Subcutaneous abdominal adipose tissue (tissue), 5 donors: ENCODE measurements around the gene SLC43A3.
A peak's percentile ranks its signal among the peaks of the same experiment; 100 is the strongest.
"Not testable (repeated sequence)": the region's sequence is repeated elsewhere in the genome, so short reads cannot be mapped to it uniquely, and the experiment has no call there.

ENCODE experiments used
- H3K27ac ChIP-seq: one replicate; pipeline ENCODE4 v1.7.0; 2013; ENCODE audit warnings: low read depth, mild to moderate bottlenecking, inconsistent platforms, low read length, moderate library complexity
- H3K27me3 ChIP-seq, 5 donors: one replicate each; pipeline ENCODE4 v1.7.0; 2013; ENCODE audit warnings: low read length in 5 of 5, inconsistent platforms in 1 of 5; ENCODE audit not compliant: control insufficient read depth in 5 of 5, insufficient read depth in 4 of 5
- H3K36me3 ChIP-seq, 5 donors: one replicate each; pipeline ENCODE4 v1.7.0; 2013; ENCODE audit warnings: low read length in 5 of 5; ENCODE audit not compliant: control insufficient read depth in 5 of 5, insufficient read depth in 5 of 5
- H3K4me1 ChIP-seq, 5 donors: one replicate each; pipeline ENCODE4 v1.7.0; 2013; ENCODE audit warnings: low read length in 5 of 5, mild to moderate bottlenecking in 3 of 5, moderate library complexity in 1 of 5; ENCODE audit not compliant: control insufficient read depth in 5 of 5, insufficient read depth in 5 of 5
- H3K4me3 ChIP-seq, 5 donors: one replicate each; pipeline ENCODE4 v1.7.0; 2013; ENCODE audit warnings: low read length in 5 of 5, low read depth in 1 of 5
- H3K9ac ChIP-seq, 5 donors: one replicate each; pipeline ENCODE4 v1.7.0; 2013; ENCODE audit warnings: low read length in 5 of 5, mild to moderate bottlenecking in 4 of 5, moderate library complexity in 3 of 5
- H3K9me3 ChIP-seq, 5 donors: one replicate each; pipeline ENCODE4 v1.7.0; 2013; ENCODE audit warnings: low read length in 5 of 5; ENCODE audit not compliant: control insufficient read depth in 5 of 5
- donor health status: healthy.
- donor health status: healthy.
- donor health status: healthy.
- donor health status: healthy.
- donor health status: healthy.

Gene SLC43A3

DNA sequence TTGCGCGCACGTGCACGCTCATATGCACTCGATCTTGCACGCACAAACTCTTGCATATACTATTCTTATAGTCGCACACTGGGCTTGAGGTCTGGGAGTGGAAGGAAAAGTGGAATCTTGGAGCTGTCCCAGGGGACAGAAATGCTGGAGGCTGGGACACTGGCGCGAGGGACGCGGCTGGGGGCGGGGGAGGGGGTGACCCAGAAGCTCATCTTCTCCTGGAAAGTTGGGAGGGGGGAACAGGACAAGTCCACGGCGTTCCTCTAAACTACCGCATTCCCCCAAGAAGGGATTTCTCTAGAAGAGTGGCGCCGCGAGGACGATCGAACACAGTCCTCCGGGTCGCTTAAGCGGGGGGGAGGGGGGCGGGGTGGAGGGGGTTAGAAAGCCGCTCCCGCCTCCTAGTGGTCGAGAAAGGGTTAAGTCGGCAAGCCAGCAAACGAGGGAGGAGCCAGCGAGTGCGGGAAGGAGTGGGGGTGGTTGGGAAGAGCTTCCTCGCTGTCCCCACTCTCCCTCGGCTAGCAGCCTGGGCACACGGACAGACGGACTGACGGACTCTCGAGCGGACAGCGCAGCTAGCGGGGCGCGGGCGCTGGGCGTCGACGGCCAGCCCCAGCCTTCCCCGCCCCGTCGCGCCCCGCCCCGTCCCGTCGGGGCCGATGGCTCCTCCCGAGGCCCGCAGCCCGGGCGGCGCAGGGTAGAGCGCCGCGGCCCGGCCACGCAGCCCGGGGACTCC lies 33.3 kb upstream of the SLC43A3 start, which contains the start of gene RTN4RL2:
Gene RTN4RL2 (plus strand): TSS at position 507 of the 736 bp plus-strand sequence. CDS start 338 bp downstream, outside the sequence.
- Histone ChIP-seq H3K4me3 (peak within 1 kb of the TSS; percentile 54 to 64 (median 57)), H3K27me3 (peaks cover 13 to 33% (median 21%) of the 10 kb centered on the region in 5 donors), H3K27ac (no peak within 1 kb of the TSS), H3K9me3 (no peaks in the 10 kb centered on the region), H3K4me1 (peaks cover 3 to 38% (median 30%) of the 10 kb centered on the region in 5 donors), H3K36me3 (no peaks in the 10 kb centered on the region), H3K9ac (peak within 1 kb of the TSS in 1 of 5 donors; percentile 39)

DNA sequence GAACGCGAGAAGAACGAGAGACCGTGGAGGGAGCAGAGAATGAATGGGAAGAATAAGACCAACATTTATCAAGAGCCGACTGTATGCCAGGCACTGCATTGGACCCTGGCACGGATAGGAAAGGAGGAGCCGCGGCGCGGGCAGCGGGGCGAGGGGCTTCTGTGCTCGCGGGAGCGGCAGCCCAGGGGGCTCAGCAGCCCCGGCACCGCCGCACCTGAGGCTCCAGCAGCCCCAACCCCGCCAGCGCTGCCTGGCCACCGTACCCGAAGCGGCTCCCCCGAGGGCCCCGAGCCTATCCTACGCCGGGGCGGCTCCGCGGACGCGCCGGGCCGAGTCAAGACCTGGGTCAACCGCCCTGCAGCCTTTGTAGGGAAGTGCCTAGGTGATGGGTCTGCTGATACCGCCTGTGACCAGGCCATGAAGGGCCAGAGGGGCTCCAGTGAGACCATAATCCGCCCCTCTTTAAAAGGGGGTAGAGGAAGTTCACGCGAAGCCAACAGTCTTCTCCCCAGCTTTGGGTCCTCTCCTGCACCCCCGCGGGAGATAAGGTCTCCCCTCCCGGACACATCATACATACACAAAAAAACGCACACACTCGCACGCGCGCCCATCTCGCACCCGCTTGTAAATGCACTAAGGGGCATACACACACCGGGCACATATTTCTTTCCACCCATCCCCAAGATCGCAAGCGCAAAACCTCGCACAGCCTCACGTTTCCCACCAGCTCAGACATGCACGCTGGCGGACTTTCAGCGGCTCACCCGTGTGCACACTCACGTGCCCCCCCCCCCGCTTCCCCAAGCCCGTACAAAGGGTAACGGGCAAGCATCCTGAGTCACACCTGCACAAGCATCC lies 32.5 kb upstream of the SLC43A3 start:
- H3K9me3 ChIP-seq, result no peaks in the 10 kb centered on the region
- H3K27me3 ChIP-seq, result peaks cover 13 to 31% (median 17%) of the 10 kb centered on the region in 5 donors
- peaks cover 3 to 38% (median 30%) of the 10 kb centered on the region in 5 donors for H3K4me1 ChIP-seq
- H3K36me3 ChIP-seq, result no peaks in the 10 kb centered on the region
- H3K4me3 ChIP-seq, result peak overlapping the region; percentile 54 to 65 (median 60)
- H3K9ac ChIP-seq, result peak overlapping the region in 3 of 5 donors; percentile 14 to 75 (median 58)
- no peak overlapping the region for H3K27ac ChIP-seq

DNA sequence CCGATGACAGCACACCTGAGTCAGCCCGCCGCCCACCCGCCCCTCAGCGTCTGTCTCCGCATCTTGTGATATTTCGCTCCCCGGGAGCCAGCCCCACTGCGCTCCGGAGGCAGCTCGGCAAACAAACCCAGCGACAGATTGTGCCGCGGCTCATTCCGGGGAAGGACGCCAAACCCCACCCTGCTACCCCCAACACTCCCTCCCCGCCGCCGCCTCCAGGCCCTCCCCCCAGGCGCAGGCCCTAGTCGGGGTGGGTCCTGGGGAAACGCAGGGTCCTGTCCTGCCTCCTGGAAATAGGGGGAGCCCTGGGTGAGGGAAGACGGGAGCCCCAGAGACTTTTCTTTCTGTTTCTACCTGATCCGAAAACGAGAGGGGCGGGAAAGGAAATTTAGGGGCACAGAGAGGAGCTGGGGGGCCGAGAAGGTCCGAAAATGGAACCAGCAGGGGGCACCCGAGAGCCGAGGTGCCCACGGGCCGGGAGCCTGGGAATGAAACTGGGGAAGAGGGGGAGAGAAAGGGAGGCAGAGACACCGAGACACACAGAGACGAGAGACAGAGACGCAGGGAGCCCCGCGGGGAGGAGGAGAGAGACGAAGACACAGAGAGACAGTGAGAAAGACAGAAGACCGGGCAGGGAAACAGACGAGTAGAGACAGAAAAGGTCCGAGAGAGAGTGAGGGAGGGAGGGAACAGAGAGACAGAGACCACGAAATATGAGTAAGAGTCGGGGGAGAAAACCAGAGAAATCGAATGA lies 31.7 kb upstream of the SLC43A3 start:
- Histone ChIP-seq H3K36me3 (no peaks in the 10 kb centered on the region), H3K9ac (peak overlapping the region in 3 of 5 donors; percentile 14 to 75 (median 58)), H3K4me3 (peak overlapping the region; percentile 54 to 65 (median 60)), H3K4me1 (peaks cover 3 to 38% (median 30%) of the 10 kb centered on the region in 5 donors), H3K27me3 (peaks cover 10 to 28% (median 17%) of the 10 kb centered on the region in 5 donors), H3K9me3 (no peaks in the 10 kb centered on the region), H3K27ac (no peak overlapping the region)

DNA sequence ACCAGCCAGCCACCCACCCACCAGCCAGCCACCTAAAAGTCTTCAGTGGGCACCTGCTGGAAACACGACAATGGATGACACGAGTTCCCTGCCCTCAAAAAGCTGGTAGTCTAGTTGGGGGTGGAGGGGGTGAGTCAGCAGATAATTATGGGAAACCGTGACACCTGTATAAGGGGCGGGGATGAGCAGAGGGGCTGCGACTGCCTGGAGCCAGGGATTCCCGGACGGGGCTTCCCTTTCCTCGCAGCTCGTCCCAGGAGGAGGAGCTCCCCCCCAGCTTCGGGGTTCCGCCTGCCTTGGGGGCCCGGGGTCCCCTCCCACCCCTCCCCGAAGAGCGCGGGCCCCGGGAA lies 31.1 kb upstream of the SLC43A3 start:
- Histone ChIP-seq H3K27ac (no peak overlapping the region), H3K4me1 (peaks cover 3 to 38% (median 30%) of the 10 kb centered on the region in 5 donors), H3K9me3 (no peaks in the 10 kb centered on the region), H3K27me3 (peaks cover 10 to 28% (median 17%) of the 10 kb centered on the region in 5 donors), H3K9ac (no peak overlapping the region), H3K4me3 (peak overlapping the region in 2 of 5 donors; percentile 25 to 38), H3K36me3 (no peaks in the 10 kb centered on the region)

DNA sequence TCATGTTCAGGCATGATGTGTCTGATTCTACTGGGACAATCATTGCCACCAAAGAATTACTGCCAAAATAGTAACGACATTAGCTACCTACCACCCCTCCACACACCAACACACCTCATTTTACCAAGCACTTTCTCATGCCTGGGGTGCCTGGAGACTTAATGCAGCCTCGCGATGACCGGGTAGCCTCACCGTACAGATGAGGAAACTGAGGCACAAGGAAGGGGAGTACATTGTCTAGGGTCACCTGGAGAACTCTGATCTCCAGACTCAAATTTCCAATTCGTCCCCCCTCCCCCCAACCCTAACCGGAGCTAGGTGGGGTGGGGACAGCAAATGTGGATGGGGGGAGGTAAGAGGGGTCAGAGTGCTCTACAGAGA lies 30.7 kb upstream of the SLC43A3 start:
- H3K4me3 ChIP-seq, result peak overlapping the region in 4 of 5 donors; percentile 8 to 38 (median 22)
- H3K27ac ChIP-seq, result no peak overlapping the region
- no peaks in the 10 kb centered on the region for H3K9me3 ChIP-seq
- no peaks in the 10 kb centered on the region for H3K36me3 ChIP-seq
- peaks cover 3 to 38% (median 30%) of the 10 kb centered on the region in 5 donors for H3K4me1 ChIP-seq
- peaks cover 10 to 28% (median 17%) of the 10 kb centered on the region in 5 donors for H3K27me3 ChIP-seq
- no peak overlapping the region for H3K9ac ChIP-seq

DNA sequence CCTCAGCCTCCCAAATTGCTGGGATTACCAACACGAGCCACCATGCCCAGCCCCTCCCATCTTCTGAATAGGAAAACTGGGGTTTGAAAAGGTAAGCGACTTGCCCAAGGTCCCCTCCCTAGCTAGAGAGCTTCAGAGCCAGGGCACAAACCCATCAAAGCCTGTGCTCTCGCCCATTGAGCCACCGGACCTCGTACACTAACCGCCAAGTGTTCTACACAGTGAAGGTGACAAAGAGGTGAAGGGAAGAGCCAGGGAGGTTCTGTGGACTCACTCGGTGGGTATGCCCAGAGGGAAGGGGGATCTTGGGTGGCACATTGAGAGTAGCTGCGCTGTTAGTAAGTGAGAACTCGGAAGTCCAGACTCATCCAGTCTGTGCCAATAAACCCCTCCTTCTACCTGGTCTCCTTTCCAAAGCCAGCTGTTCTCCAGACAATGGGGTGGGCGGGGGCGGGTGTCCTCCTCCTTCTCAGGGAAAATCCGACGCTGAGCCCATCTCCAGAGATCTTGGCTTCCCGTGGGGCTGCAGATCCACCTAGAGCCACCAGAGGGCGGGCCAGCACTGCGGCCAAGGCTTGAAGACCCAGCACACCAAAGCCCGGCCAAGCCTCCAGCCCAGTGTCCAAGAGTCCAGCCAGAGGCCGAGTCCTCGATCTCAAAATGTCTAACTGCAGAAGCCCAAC lies 30.2 kb upstream of the SLC43A3 start:
- Histone ChIP-seq H3K27me3 (peaks cover 10 to 28% (median 17%) of the 10 kb centered on the region in 5 donors), H3K36me3 (no peaks in the 10 kb centered on the region), H3K4me1 (peaks cover 3 to 38% (median 30%) of the 10 kb centered on the region in 5 donors), H3K9me3 (no peaks in the 10 kb centered on the region), H3K9ac (no peak overlapping the region), H3K4me3 (peak overlapping the region in 2 of 5 donors; percentile 25 to 38), H3K27ac (no peak overlapping the region)

DNA sequence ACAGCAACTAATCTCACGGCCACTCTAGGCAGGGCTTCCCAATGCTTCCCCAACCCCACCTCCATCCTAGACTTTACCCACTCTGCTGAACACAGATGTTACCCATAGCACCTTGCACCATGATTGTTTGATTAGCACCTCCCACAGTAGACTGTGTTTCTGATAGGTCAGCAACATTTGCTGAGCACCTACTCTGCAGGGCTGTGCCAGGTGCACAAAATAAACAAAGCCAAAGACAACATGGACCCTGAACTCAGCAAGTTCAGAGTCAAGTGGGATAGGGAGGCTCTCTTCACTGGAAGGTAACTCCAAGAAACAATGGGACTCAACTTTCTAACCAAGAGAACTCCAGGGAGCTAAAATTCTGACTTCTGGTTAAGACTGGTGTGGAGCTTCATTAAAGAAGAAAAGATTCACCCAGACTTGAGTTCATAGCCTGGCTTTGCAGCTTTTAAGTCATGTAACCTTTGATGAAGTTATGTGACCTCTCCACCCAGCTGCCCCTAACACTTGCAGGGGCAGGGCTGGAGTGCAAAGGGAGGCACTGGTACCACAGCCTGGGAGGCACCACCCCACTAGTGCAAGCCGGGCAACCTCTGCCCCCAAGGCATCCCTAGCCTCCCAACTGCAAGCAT lies 26.7 kb upstream of the SLC43A3 start:
- Histone ChIP-seq H3K4me3 (no peak overlapping the region), H3K9ac (no peak overlapping the region), H3K9me3 (no peaks in the 10 kb centered on the region), H3K4me1 (peaks cover 3 to 17% (median 16%) of the 10 kb centered on the region in 5 donors), H3K27ac (no peak overlapping the region), H3K27me3 (peaks cover 0 to 10% (median 2%) of the 10 kb centered on the region in 5 donors), H3K36me3 (no peaks in the 10 kb centered on the region)

DNA sequence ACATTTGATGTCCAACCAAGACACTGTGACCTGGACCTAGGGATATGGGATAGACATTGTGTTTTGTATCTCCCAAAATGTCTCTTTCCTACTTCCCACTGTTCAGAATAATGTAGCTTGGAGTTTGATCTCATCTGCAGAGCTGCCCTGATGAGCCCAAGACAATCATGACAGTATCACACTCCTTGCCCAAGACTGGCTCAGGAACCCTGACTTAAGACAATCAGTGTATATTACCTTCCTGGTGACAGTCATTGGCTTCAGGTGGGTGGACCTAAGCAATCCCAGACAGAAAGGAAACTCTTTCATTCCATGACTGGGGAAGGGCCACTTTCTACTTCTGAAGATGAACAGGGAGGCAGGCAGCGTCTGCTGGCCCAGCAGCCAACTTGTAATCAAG lies 19.1 kb upstream of the SLC43A3 start:
- Histone ChIP-seq H3K27ac (no peak overlapping the region), H3K27me3 (peaks cover 0 to 4% (median 0%) of the 10 kb centered on the region in 5 donors), H3K4me1 (no peaks in the 10 kb centered on the region), H3K9ac (no peak overlapping the region), H3K36me3 (no peaks in the 10 kb centered on the region), H3K4me3 (no peak overlapping the region), H3K9me3 (no peaks in the 10 kb centered on the region)

DNA sequence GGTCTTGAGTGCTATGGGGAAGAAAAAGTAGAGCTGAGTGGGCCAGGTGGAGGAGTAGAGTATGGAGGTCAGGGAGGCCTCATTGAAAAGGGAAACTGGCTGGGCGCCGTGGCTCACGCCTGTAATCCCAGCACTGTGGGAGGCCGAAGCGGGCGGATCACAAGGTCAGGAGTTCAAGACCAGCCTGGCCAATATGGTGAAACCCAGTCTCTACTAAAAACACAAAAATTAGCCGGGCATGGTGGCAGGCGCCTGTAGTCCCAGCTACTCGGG lies 18.1 kb upstream of the SLC43A3 start:
- H3K4me1 ChIP-seq, H3K4me3 ChIP-seq, H3K9me3 ChIP-seq, H3K36me3 ChIP-seq, H3K27ac ChIP-seq, H3K27me3 ChIP-seq, H3K9ac ChIP-seq: not testable (repeated sequence)
